Cerebellar nuclear complex (tissue), 1 donor: Measurements from ENCODE around the gene DNAJC27.

Experiments used
- DNase-seq, 2 experiments: peaks; one replicate each; lab custom pipeline; 2025; lab: John Stamatoyannopoulos, UW

Gene DNAJC27

DNA sequence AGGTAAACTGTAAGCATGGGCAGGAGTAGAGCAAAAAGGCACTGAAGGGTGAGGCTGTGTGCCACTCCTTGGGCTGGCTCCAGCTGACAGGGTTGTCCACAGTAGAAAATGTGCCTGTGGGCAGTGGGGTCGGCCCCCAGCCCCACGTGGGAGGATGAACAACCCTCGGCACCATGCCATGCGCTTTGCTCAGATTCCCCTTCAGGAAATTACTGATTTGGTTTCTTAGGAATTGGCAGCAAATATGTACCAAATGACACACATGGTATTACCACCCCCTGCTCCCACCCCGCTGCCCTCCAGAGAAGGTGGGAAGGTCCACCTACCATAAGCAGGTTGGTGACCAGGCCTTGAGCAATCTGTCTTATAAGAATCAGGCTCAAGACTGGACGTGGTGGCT, 65.3 kb downstream of the DNAJC27 start:
- no peak for DNase-seq

DNA sequence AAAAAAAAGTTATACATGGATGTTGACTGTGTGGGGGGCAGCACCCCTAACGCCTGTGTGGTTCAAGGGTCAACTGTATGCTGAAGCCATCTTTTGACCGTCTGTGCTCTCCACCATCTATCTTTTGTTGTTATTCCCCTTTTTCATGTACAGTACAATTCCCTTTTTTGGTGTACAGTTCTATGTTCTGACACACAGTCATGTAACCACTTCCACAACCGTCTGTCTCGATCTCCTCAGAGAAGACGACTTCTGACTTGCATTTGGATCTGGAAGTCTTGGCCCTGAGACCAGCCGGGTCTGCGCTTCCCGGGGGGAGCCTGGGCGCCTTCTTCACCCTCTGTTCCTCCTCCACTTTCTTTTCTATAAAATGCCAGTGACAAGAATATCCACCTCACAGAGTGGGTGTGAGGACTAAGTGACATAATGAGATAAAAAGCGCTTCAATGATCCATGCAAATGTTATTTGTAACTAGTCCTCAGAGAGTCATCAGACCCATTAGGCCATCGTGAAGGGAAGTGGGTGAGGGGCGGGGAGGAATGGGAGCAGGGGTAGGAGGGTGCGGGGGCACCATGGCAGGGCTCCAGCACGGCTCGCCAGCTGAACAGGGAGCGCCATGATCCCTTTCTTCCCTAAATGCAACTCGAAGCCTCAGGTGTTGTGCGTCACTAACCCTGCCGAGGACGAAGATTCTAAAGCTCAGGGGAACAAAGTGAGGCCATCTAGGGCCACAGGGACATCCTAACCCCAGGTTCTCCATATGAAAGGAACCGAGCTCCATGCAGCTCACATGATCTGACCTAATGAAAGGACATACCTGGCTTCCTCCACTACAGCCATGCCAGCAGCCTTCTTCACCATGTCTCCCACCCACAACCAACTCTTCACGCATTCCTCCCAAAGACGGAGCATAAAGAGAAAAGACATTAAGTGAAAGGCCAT, 68.3 kb downstream of the DNAJC27 start:
- no peak for DNase-seq

DNA sequence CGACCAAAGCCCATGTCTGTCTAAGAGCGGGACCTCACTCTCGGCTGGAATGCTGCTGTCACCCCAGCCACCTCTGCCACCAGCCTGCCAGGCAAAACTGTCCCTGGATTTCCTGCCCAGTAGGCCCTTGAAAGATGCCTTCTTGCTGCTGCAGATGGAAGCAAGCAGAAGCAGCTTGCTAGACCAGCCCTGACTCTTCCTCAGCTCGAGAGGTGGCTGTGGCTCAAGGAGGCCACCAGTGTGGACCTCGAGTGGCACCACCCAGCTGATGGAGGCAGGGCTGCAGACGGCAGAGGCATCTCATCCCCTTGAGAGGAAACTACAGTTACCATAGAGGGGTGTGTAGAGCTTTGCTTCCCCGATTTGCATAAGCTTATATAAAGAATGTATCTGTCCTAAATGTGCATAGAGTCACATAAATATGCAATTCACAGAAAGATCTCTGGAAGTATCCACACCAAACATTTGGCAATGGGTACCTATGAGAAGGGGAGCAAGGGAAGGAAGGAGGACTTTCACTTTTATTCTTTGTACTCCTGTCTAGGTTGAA, 72.3 kb downstream of the DNAJC27 start:
- DNase-seq: no peak

GRCh38 chr2:24898122-24899109, 73.3 kb downstream of the DNAJC27 start:
- no peak for DNase-seq

DNA sequence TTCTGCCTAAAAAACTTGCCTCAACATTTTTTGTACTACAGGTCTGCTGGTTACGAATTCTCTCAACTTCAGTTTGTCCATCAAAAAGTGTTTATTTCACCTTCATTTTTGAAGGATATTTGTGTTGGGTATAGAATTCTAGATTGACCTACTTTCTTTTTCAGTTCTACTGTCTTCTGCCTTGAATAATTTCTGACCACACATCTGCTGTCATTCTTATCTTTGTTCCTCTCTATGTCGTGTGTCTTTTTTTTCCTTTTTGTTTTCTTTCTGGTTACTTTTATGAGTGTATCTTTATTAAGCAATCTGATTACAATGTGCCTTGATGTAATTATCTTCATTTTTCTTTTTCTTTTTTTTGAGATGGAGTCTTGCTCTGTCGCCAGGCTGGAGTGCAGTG, 77.0 kb downstream of the DNAJC27 start:
- no peak for DNase-seq

DNA sequence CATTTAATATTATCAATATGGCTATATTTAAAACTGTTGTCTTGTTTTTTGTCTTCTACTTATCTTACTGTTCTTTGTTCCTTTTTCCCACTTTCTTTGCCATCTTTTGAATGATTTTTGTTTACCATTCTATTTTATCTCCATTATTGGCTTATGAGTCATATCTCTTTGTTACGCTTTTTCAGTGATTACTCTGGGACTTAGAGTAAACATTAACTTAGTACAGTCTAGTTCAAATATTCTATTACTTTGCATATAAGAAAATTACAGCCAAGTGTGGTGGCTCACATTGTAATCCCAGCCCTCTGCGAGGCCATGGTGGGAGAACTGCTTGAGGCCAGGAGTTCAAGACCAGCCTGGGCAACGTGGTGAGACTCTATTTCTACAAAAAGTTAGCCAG, 77.8 kb downstream of the DNAJC27 start:
- DNase-seq: no peak
